Thymus (tissue), 11 donors: ENCODE results near the gene CDH13. TPM values are rescaled to one million over a fixed set of nuclear protein-coding genes. Genes with fewer than 3 reads are reported as not detected.

Source experiments
- DNase-seq, 9 donors: peaks; one replicate each; pipeline ENCODE4 v3.0.0-alpha.2; 2013; ENCODE audit warnings: low spot score in 9 of 9, low read depth in 6 of 9, missing footprints in 1 of 9
- H3K27ac ChIP-seq, 2 donors: one replicate each; pipeline ENCODE4 v1.5.1; 2013; ENCODE audit warnings: control low read depth in 1 of 2, low read depth in 1 of 2, low read length in 1 of 2, mild to moderate bottlenecking in 1 of 2, moderate library complexity in 1 of 2
- H3K27me3 ChIP-seq, 2 donors: one replicate each; pipeline ENCODE4 v1.5.1; 2013; ENCODE audit warnings: low read length in 1 of 2; ENCODE audit not compliant: control insufficient read depth in 2 of 2, insufficient read depth in 1 of 2
- H3K36me3 ChIP-seq, 2 donors: one replicate each; pipeline ENCODE4 v1.5.1; 2013; ENCODE audit warnings: low read length in 1 of 2, mild to moderate bottlenecking in 1 of 2, moderate library complexity in 1 of 2; ENCODE audit not compliant: control insufficient read depth in 2 of 2, insufficient read depth in 2 of 2
- H3K4me1 ChIP-seq, 2 donors: one replicate each; pipeline ENCODE4 v1.5.1; 2013; ENCODE audit warnings: low read length in 2 of 2; ENCODE audit not compliant: control insufficient read depth in 2 of 2, insufficient read depth in 2 of 2
- H3K4me3 ChIP-seq, 2 donors: one replicate each; pipeline ENCODE4 v1.5.1; 2013; ENCODE audit warnings: low read length in 2 of 2, control low read depth in 1 of 2, mild to moderate bottlenecking in 1 of 2
- H3K9me3 ChIP-seq, 2 donors: one replicate each; pipeline ENCODE4 v1.5.1; 2013; ENCODE audit warnings: low read length in 1 of 2, mild to moderate bottlenecking in 1 of 2; ENCODE audit not compliant: control insufficient read depth in 2 of 2, insufficient read depth in 1 of 2
- WGBS: extraction: QIAGEN DNeasy Blood & Tissue Kit; methylation state at CpG from one replicate; pipeline ENCODE4 v1.1.7; 2013; 5-methylcytosine and 5-hydroxymethylcytosine counted together
- polyA plus RNA-seq: library from polyadenylated mRNA; stranded (reverse); fragments of 200-250 nt; gene quantifications from one replicate; pipeline ENCODE4 v1.2.3, GENCODE V29; 2013
- total RNA-seq: library from RNA; stranded (reverse); fragments of 120-200 nt; gene quantifications from one replicate; pipeline ENCODE4 v1.2.4, GENCODE V29; 2013
- donor health status: healthy.

Gene CDH13
- total and polyA plus RNA-seq, 2 donors = 1.5 to 3.7 TPM

DNA sequence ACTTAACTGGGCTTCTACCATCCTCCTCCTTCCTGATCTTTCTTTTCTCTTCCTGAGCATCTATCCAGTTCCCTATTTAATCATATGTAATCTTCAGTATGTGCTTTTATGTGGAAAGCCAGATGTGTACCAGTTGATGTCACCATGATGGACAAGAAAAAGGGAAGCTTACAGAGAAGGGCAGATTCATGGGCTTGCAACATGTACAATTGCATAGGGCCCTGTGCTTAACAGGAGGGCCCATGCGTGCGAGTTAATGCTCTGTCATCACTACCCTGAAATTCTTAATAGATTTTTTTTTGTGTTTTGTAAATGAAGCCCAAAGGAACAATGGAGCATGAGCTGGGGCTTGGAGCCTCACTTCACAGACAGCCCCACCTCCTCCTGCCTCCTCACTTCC is 124.3 kb downstream of the CDH13 start:
- H3K27me3 ChIP-seq = no peaks in the 10 kb centered on the region
- H3K4me1 ChIP-seq = no peaks in the 10 kb centered on the region
- H3K36me3 ChIP-seq = no peaks in the 10 kb centered on the region
- no peak overlapping the region for H3K27ac ChIP-seq
- H3K4me3 ChIP-seq = no peak overlapping the region
- no peak for DNase-seq
- H3K9me3 ChIP-seq = no peaks in the 10 kb centered on the region
- WGBS = 95% methylated on average over 2 of the region's 2 CpGs

DNA sequence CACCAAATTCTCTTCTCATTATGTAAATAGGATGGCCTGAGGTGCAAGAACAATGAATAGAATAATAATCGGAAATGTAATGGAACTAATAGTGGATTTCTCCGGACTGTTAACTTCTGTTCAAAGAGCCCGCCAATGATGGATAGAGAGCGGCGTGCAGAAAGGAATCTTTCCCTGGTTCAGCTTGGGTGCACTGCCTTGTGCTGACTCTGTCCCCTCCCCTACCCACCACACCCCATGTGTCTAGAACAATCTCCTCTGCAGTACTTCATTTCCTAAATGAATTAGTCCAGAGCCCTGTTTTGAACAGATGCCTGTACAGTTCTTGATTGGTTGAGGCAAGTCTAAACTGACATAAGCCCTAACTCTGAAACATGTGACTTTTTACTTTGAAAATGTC is 125.4 kb downstream of the CDH13 start:
- WGBS = 97% methylated on average over 5 of the region's 5 CpGs
- H3K9me3 ChIP-seq = no peaks in the 10 kb centered on the region
- no peak overlapping the region for H3K4me3 ChIP-seq
- no peak overlapping the region for H3K27ac ChIP-seq
- H3K4me1 ChIP-seq = no peaks in the 10 kb centered on the region
- no peak for DNase-seq
- no peaks in the 10 kb centered on the region for H3K36me3 ChIP-seq
- H3K27me3 ChIP-seq = no peaks in the 10 kb centered on the region

DNA sequence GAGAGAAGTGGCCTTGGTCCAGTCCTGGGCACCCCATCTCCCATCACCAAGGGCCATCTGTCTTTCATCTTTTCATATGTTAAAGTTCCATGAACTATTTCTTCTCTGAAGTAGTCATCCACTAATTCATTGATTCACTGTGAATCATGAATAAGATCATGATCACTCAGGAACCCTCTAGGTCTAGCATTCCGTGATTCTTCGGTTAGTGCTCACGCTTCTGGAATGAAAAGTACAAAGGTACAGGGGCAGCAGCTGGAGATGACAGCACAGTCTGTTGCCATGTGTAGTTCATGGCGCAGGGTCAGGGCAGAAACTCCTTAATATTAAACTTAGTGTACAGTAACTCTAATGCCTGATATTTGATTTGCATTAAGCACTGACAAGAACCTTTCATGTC is 127.1 kb downstream of the CDH13 start:
- H3K4me3 ChIP-seq = no peak overlapping the region
- H3K27me3 ChIP-seq = no peaks in the 10 kb centered on the region
- H3K9me3 ChIP-seq = no peaks in the 10 kb centered on the region
- WGBS = 97% methylated on average over 4 of the region's 4 CpGs
- H3K36me3 ChIP-seq = no peaks in the 10 kb centered on the region
- no peak overlapping the region for H3K27ac ChIP-seq
- no peaks in the 10 kb centered on the region for H3K4me1 ChIP-seq
- no peak for DNase-seq

DNA sequence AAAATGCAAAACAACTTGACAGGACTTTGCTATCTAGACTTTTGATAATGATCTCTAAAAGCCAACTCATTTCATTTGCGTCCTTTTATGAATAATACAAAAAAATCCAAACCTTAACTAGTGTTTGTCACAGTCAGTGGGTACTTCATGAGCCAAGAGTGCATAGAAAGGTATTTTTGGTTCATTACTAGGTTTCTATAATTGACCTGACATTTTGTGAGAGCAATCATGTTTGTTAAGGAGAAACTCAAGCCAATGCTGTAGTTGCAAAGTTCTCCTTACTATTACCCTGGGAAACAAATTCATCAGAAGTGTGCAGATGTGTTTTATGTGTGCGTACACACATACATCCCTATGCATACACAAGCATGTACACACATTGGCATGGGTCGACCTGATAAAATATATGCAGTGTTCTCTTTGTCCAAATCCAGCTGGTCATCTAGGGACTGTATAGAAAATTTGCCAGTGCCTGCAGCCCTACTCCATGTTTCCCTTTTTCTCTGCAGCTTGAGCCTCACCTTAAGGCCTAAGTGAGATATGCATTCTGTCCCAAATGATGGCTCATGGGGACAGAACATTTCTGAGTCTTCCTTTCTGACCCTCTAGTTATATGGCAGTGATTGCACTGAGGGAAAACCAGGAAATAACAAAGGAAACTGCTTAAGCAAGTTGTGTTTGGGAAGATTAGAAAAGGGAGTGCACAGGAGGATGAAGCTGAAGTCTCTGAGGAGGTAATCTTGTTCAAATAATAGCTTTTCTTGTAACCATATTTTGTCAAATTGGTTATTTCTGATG is 128.1 kb downstream of the CDH13 start:
- Histone ChIP-seq H3K36me3 (no peaks in the 10 kb centered on the region), H3K4me3 (no peak overlapping the region), H3K27me3 (no peaks in the 10 kb centered on the region), H3K27ac (no peak overlapping the region), H3K4me1 (no peaks in the 10 kb centered on the region), H3K9me3 (no peaks in the 10 kb centered on the region)
- no peak for DNase-seq
- WGBS = 81% methylated on average over 3 of the region's 3 CpGs

DNA sequence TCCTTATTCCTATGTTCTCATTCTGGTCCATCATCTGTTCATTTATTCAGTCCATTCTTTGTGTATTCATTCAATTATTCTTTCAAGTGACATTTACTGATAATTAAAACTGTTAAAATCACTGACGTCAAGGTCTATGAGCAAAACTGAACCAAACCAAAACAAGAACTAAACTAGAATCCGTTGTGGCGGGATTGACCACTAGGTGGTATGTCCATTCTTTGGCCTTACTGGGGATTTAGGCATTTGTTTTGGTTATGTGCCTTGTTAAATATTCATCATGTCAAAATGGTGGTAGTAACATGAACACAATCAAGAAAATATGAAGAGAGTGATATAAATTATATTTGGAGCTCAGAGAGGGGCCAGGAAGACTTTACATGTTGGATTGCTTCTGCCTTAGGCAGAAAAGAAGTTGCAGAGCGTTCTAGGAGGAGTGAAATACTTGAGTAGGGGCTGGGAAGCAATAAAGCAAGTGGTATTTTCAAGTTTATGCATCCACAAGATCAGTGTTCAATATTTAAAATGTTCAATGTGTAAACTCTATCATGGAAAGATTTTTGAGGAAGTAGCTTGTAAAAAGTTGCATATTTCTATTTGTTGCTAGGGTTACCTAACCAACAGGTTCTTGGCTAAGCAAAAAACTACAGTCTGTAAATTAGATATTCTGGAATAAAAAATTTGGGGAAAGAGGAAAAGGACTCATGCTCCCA is 129.0 kb downstream of the CDH13 start:
- no peaks in the 10 kb centered on the region for H3K9me3 ChIP-seq
- DNase-seq = no peak
- WGBS = 90% methylated on average over 4 of the region's 4 CpGs
- no peaks in the 10 kb centered on the region for H3K36me3 ChIP-seq
- no peaks in the 10 kb centered on the region for H3K4me1 ChIP-seq
- no peaks in the 10 kb centered on the region for H3K27me3 ChIP-seq
- no peak overlapping the region for H3K27ac ChIP-seq
- H3K4me3 ChIP-seq = no peak overlapping the region

DNA sequence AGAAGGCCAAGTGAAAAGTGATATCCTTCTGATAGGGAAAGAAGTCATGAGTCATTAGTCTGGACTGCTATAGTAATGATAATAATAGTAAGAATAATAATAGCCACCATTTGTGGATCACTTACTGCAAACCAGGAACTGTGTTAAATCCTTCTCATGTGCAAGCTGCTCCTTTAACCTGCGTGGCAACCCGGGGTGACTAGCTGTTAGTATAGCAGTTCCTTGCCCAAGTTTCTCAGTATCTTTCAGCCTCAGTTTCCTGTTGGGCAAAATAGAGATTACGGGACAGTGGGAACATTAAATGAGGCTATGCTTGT is 129.5 kb downstream of the CDH13 start:
- 34% methylated on average over 3 of the region's 3 CpGs for WGBS
- H3K27ac ChIP-seq = no peak overlapping the region

DNA sequence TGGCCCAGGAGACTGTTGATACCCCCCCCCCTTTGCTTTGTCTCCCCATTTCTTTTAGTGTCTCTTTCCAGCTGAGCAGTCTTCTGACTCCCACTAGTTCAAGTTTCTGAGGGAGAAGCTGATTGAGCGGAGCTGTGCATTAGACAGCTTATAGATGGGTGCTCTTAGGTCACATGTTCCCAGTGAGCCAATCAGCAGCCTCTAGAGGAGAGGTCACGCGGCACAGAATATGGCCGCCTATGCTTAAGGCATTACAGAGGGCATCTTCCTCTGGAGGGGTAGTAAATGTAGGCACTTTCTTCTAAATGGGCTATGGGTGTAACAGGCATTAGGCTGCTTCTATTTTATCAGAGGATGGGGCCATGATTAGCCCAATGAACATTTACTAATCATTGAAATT is 131.6 kb downstream of the CDH13 start:
- over 99% methylated on average over 4 of the region's 4 CpGs for WGBS
- no peak for DNase-seq
- H3K4me1 ChIP-seq = no peaks in the 10 kb centered on the region

More for the DNA sequence above, 129.5 kb downstream of the CDH13 start:
- no peaks in the 10 kb centered on the region for H3K36me3 ChIP-seq
- H3K4me3 ChIP-seq = no peak overlapping the region
- no peak for DNase-seq
- H3K4me1 ChIP-seq = no peaks in the 10 kb centered on the region
- no peaks in the 10 kb centered on the region for H3K27me3 ChIP-seq
- no peaks in the 10 kb centered on the region for H3K9me3 ChIP-seq

DNA sequence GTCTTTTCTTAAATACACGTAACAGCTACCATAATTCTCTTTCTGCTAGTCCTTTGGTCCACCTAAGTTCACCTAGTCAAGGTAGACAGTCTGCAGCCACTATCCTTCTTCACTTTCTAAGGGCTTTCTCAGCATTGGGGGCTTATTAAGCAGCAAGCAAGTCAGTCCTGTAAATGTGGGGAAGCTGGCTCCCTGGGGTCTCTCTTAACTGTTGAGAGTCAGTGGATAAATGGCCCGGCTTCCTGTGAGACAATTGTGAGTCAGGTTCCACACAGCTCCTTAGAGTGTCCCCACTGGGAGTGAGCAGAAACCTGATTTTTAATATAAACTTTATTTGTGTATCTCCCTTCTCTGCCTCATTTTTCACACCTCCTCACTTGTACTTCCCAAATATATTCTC is 132.1 kb downstream of the CDH13 start:
- H3K27ac ChIP-seq = no peak overlapping the region

More for the DNA sequence above, 131.6 kb downstream of the CDH13 start:
- no peaks in the 10 kb centered on the region for H3K27me3 ChIP-seq
- no peak overlapping the region for H3K4me3 ChIP-seq
- no peaks in the 10 kb centered on the region for H3K36me3 ChIP-seq
- H3K27ac ChIP-seq = no peak overlapping the region
- no peaks in the 10 kb centered on the region for H3K9me3 ChIP-seq

DNA sequence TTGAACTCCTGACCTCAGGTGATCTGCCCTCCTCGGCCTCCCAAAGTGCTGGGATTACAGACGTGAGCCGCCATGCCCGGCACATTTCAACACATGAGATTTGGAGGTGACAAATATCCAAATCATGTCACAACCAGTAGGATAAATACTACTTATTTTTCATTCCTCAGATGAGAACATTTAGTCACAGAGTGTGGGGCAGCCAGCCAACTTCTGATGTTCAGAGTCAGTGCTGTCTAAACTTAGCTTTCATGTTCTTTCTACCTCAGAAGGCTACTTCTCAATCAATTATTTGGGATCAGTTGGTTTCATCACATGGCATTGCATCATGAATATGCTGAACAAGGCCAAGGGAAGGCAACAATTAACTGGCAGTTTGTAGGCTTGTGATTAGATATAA is 134.5 kb downstream of the CDH13 start:
- DNase-seq = no peak
- no peaks in the 10 kb centered on the region for H3K4me1 ChIP-seq
- no peaks in the 10 kb centered on the region for H3K9me3 ChIP-seq
- H3K27ac ChIP-seq = no peak overlapping the region
- WGBS = 90% methylated on average over 4 of the region's 4 CpGs
- no peaks in the 10 kb centered on the region for H3K27me3 ChIP-seq
- no peaks in the 10 kb centered on the region for H3K36me3 ChIP-seq
- H3K4me3 ChIP-seq = no peak overlapping the region

More for the DNA sequence above, 132.1 kb downstream of the CDH13 start:
- 90% methylated on average over 2 of the region's 2 CpGs for WGBS
- Histone ChIP-seq H3K27me3 (no peaks in the 10 kb centered on the region), H3K4me3 (no peak overlapping the region), H3K9me3 (no peaks in the 10 kb centered on the region), H3K36me3 (no peaks in the 10 kb centered on the region), H3K4me1 (no peaks in the 10 kb centered on the region)
- no peak for DNase-seq
